ENCODE results near the gene CYP26A1. TPM values are rescaled to one million over a fixed set of nuclear protein-coding genes. Genes with fewer than 3 reads are reported as not detected.
"Not testable (repeated sequence)": the region's sequence is repeated elsewhere in the genome, so short reads cannot be mapped to it uniquely, and the experiment has no call there.

The CYP26A1 gene
- total RNA-seq, 1 donor from 2014 or later: 0.77 TPM

DNA sequence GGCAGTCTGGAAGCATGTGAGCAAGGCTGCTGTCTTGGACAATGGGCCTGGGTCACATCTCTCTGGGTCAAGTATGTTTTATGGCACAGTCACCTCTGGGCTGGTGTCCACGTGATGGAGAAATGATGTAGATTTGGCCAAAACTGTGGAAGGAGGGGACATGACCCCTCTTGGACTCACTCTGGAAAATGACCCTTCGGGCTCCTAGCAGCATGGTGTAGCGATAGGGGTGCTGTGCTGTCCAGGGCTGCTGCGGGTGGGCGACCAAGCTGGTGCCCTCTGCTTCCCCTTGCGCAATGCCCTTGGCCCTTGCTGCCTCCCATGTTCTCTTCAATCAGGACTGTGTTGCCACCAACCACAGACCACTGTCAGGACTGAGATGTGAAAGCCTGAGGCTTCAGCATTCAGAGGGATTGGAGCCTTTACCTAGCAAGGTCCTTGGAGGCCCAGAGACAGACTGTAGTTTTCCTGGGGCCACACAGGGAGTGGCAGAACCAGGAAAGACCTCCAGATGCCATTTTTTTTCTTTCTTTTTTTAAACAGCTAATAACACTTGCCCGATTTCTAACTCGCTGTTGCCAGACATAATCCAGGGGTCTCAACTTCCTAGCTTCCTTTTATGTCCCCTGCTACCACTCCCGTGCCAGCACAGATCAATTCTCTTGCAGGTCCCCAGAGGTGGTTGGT lies 6.1 kb downstream of the CYP26A1 start:
- DNase-seq (ENCODE audit: low read depth in 2 of 2): no peak

DNA sequence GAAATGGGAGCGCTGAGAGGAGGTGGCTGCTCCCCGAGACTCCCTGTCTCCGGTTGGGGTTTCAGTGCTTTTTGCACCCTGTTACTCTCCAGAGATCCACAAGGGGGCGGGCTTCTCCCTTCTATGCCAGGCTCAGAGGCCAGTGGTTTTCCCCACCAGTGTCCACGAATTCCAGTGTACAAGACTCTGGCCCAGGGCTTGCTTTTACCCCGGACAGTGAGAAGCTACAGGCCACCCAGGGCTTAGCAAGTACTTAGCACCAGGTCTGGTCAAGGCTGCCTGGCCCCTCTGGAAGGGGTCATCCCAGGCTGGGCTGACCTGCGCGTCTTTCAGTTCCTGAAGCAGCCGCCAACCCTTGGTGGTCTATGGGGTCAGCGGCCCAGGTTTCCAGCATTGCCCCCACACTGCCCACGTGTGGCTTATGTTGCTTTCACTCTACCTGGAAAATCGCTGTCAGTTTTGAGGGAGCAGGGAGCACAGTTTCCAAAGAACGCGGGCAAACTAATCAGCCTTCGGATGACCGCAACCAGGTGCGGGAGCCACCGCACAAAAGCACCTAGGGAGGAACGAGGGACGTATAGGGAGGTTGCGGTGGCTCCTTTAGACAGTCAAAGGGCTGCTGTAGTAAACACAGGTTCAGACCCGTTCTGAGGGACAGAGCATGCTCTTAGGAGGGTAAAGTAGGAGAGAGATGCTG lies 6.8 kb downstream of the CYP26A1 start:
- peak in 1 of 2 donors; percentile 52 for DNase-seq (ENCODE audit: low read depth in 2 of 2)

DNA sequence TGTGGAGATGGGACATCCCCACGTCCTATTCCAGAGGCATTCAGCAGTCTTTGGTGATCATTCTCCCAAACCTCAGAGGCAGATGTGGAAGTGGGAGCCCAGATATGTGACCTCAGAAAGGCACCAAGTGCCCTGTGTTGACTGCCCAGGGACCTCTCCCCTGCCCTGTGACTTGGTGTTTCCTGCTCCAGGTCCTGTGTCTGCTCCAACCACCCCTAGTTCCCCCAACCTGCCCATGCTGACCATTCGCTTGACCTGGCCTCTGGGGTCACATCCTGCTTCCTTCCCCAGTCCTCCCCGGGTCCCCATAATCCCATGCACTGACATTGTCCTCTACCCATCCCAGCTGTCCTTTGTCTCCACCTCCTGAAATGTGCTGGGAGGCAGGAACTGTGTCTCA lies 7.6 kb downstream of the CYP26A1 start:
- no peak for DNase-seq (ENCODE audit: low read depth in 2 of 2)

DNA sequence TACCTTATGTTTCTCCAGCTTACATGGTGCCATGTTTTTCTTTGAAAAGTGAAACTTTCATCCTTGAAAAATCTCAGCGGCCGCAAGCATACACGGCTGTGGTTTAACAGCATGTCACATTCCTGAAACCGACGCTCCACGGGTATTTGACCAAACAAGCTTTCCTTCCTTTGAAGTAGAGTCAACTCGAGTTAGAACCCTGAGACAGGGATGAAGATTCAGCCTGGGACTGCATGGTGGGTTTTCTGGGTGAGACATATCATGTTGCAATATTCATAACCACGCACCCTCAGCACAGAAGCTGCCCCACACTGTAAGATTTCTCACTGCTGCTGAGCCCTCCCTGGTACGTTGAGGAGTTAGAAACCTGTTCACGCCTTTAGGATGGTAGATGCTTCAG lies 8.1 kb downstream of the CYP26A1 start:
- DNase-seq (ENCODE audit: low read depth in 2 of 2): no peak

DNA sequence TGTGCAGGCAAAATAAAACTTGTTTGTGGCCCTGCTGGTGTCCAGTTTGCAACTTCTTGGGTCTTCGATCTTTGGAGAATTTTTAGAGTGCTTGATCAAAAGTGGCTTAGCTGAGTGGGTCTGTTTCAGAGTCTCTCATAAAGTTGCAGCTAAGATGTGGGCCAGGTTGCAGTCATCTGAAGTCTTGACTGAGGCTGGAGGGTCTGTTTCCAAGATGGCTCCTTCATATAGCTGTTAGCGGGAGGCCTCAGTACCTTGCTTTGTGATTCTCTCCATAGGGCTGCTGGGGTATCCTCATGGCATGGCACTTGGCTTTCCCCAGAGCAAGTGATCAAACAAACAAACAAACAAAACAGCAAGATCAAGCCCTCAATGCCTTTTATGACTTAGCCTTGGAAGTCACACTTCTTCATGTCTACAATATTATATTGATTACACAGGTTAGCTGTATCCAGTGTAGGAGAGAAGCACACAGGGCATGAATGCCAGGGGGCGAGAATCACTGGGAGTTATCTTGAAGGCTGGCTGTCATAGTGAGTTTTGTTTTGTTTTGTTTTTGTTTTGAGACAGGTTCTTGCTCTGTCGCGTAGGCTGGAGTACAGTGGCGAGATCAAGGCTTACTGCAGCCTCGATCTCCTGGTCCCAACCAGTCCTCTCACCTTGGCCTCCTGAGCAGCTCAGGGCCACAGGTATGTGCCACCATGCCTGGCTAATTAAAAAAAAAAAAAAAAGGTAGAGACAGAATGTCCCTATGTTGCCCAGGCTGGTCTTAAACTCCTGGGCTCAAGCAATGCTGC lies 10.2 kb downstream of the CYP26A1 start:
- DNase-seq (ENCODE audit: low read depth in 2 of 2): no peak

- DNase-seq (ENCODE audit: low read depth in 2 of 2): no peak
Measured at GRCh38 chr10:93085272-93085859, 11.7 kb downstream of the CYP26A1 start.

DNA sequence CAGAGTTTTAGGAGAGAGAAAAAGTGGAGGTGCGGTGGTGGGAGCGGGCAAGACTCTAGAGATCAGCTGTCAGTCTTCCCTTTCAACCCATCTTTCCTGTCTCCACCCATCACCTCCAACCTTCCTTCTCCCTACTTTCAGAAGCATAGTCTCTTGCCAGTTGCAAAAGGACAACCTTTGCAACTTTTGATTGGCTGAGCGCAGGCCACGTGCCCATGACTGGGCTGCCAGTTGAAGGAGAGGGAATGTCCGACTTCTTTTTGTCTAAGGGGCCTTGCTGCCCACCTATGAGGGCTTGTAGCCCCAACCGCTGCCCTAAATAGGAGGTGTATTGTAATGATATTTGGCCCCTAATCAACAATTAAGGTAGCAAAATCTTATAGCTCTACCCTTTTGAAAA lies 12.6 kb downstream of the CYP26A1 start:
- DNase-seq (ENCODE audit: low read depth in 2 of 2): no peak

GRCh38 chr10:93087846-93088245 lies 14.2 kb downstream of the CYP26A1 start:
- DNase-seq (ENCODE audit: low read depth in 2 of 2): no peak

DNA sequence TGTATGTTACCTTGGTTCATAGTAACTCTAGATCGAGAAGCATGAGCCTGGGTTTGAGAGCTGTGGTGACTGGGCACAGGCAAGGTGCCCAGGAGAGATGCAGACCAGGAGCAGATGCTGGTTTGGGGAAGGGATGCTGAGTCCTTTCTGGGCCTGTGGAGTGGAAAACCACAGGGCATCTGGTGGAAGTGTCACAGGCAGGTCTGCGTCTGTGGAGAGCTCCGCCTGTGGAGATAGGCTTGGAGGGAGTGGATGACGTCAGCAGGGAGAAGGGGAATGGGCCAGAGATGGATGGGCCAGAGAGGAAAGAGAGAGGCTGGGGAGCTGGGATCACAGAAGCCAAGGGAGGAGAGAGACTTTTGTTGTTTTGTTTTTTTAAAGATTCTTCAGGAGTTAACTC lies 14.8 kb downstream of the CYP26A1 start:
- no peak for DNase-seq (ENCODE audit: low read depth in 2 of 2)

DNA sequence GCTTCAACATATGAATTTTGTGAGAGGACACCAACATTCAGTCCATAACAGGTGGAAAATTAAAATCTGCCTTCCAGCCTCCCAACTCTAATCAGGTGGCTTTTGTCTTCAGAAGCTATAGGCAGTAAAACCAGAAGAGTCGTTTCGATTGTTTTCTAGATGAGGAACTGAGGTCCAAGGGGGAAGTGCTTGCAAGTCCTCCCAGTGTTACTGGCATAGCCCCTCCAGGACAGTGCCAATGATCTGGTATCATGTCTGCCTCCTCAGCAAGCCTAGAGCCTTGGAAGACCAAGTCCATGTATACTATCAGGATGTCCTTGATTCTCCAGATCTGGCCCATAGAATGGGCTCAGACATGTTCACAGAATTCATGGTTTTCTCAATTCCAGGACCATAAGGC lies 16.9 kb downstream of the CYP26A1 start:
- DNase-seq (ENCODE audit: low read depth in 2 of 2): no peak

- no peak for DNase-seq (ENCODE audit: low read depth in 2 of 2)
Measured at GRCh38 chr10:93091960-93092359, 18.3 kb downstream of the CYP26A1 start.

DNA sequence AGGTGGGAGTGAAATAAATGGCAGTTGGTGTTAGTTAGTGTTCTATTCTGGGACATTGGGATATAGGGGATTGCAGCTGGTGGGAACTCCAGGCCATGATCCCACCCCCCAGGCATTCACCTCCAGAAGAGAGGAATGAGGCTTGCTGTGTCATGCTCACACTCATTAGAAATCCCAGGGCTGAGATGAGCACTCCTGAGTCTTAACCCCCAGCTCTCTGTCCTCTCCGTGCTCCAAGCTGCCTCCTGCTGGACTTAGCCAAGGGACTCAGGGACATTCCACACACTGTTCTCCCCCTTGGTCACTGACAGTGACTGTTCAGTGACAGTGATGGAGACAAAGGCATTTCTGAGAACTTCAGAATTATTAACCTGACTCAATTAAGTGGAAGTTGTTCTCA lies 21.5 kb downstream of the CYP26A1 start:
- no peak for DNase-seq (ENCODE audit: low read depth in 2 of 2)

- no peak for DNase-seq (ENCODE audit: low read depth in 2 of 2)
Measured at GRCh38 chr10:93096901-93097300, 23.2 kb downstream of the CYP26A1 start.

DNA sequence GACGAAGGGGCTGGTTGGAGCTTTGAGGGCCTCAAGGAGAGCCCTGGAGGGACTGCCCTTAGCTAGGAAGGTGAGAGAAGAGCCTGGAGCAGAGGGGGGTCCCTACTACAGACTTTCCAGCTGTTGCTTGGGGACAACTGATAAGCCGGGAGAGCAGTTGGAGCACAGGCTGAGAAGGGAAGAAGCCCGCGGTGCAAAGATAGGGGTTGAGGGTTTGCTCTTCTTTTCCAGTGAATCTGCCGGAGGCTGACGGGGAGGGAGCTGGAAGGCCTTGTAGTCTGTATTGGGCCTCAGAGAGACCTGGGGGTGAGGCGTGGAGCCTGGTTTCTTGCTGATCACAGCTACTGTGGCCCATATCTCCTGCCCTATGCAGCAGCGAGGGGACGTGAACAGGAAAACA lies 23.7 kb downstream of the CYP26A1 start:
- DNase-seq (ENCODE audit: low read depth in 2 of 2): no peak

DNA sequence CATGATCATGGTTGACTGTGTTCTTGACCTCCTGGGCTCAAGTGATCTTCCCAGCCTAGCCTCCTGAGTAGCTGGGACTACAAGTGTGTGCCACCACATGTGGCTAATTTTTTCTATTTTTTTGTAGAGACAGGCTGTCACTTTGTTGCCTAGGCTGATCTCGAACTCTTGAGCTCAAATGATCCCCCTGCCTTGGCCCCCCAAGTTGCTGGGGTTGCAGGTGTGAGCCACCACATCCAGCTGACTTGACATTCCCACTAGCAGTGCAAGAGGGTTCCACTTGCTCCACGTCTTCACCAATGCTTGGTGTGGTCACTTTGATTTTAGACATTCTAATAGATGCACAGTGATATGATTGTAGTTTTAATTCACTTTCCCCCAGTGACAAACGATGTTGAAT lies 25.1 kb downstream of the CYP26A1 start:
- no peak for DNase-seq (ENCODE audit: low read depth in 2 of 2)

DNA sequence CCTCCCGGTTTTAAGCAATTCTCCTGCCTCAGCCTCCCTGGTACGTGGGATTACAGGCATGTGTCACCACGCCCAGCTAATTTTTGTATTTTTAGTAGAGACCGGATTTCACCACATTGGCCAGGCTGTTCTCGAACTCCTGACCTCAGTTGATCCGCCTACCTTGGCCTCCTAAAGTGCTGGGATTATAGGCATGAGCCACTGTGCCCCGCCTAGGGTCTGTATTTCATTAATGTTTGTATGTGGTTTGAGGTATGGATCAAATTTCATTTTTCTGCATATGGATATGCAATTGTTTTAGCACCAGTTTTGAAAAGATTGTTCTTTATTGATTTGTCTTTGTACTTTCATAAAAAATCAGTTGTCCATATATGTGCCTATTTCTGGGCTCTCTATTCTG lies 26.0 kb downstream of the CYP26A1 start:
- no peak for DNase-seq (ENCODE audit: low read depth in 2 of 2)

DNA sequence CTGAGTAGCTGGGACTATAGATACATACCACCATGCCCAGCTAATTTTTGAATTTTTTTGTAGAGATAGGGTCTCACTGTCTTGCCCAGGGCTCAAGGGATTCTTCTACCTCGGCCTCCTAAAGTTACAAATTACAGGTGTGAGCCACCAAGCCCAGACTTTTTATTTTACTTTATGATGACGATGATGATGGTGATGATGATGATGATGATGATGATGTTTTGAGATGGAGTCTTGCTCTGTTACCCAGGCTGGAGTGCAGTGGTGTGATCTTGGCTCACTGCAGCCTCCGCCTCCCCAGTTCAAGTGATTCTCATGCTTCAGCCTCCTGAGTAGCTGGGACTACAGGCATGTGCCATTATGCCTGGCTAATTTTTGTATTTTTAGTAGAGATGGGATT lies 27.5 kb downstream of the CYP26A1 start:
- not testable (repeated sequence) for DNase-seq (ENCODE audit: low read depth in 2 of 2)

GRCh38 chr10:93103953-93104352 lies 30.3 kb downstream of the CYP26A1 start:
- DNase-seq (ENCODE audit: low read depth in 2 of 2): no peak

GRCh38 chr10:93106631-93107072 lies 33.0 kb downstream of the CYP26A1 start:
- no peak for DNase-seq (ENCODE audit: low read depth in 2 of 2)

DNA sequence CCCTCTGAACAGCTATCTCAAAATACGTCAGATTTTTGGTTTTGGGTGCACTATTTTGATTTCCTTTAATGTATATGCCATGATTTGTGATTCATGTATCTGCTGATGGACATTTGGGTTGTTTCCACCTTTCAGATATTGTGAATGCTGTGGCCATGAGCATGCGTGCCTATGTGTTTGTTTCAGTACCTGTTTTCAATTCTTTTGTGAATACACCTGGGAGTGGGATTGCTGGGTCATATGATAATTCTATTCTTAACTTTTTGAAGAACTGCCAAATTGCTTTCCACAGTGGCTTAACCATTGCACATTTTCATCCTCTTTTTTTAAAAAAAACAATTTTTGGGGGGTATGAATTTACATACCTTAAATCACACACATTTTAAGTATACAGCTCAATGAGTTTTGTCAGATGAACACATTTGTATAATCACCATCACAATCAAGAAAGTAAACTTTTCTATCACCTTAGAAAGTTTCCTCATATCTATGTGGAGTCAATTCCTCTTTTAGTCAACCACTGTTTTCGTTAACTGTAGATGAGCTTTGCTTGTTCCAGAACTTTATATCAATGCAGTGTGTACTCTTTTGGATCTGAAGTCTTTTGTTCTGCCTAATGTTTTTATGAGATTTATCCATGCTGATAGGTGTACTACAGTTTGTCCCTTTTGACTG lies 36.9 kb downstream of the CYP26A1 start:
- DNase-seq (ENCODE audit: low read depth in 2 of 2): no peak

DNA sequence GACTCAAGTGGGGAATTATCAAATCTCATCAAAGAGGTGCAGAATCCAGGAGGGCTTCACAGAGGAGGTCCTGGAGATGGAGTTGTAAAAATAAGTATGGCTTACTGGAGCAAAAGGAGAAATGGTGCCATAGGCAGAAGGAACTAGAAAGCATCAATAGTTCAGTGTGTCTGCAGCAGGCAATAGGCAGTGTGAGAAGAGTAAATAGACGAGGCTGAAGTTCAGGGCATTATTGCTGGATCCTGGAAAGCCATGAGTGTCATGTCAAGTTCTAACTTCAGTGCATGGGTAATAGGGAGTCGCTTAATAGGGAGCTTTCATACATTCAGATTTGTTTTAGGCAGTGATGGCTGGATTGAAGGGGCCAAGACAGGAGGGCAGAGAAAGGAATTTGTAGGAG lies 39.3 kb downstream of the CYP26A1 start:
- DNase-seq (ENCODE audit: low read depth in 2 of 2): no peak

All from dermis microvascular lymphatic vessel endothelial cell (primary cell).